ENCODE measurements around the gene RNF166. TPM values are rescaled to one million over a fixed set of nuclear protein-coding genes. Genes with fewer than 3 reads are reported as not detected.

RNF166 gene
- total and polyA plus RNA-seq, 4 donors, result 6.5 to 9.1 (median 7.6) TPM

- Histone ChIP-seq H3K36me3 (ENCODE audit: control insufficient read depth in 4 of 4, insufficient read depth in 3 of 4, low read depth in 1 of 4, low read length in 3 of 4) (peaks cover 0 to 6% (median 1%) of the 10 kb centered on the region in 4 donors), H3K27me3 (ENCODE audit: control insufficient read depth in 4 of 4, insufficient read depth in 4 of 4, low read length in 3 of 4) (no peaks in the 10 kb centered on the region), H3K27ac (ENCODE audit: low read depth in 1 of 2, low read length in 2 of 2) (no peak overlapping the region), H3K9ac (ENCODE audit: low read depth in 1 of 2, low read length in 2 of 2) (no peak overlapping the region), H3K9me3 (ENCODE audit: control insufficient read depth in 4 of 4, low read length in 3 of 4) (no peaks in the 10 kb centered on the region), H3K4me3 (ENCODE audit: low read depth in 1 of 3, low read length in 3 of 3) (no peak overlapping the region), H3K4me1 (ENCODE audit: control insufficient read depth in 4 of 4, insufficient read depth in 4 of 4, low read length in 3 of 4) (peaks cover 0 to 14% (median 6%) of the 10 kb centered on the region in 4 donors)
- no peak for TF ChIP-seq HNF4G (IDR thresholded peaks at IDR 0.05)
- TF ChIP-seq EGR1 (IDR thresholded peaks at IDR 0.05; ENCODE audit: low read depth in 2 of 2), result no peak
- no peak for TF ChIP-seq REST (IDR thresholded peaks at IDR 0.05)
- no peak for TF ChIP-seq FOXA2 (IDR thresholded peaks at IDR 0.05)
- no peak for TF ChIP-seq YY1 (IDR thresholded peaks at IDR 0.05)
- no peak for TF ChIP-seq NR2F2 (IDR thresholded peaks at IDR 0.05)
- TF ChIP-seq HNF4A (conservative IDR thresholded peaks at IDR 0.05), result no peak
- no peak for TF ChIP-seq ZBTB33 (IDR thresholded peaks at IDR 0.05)
- TF ChIP-seq RXRA (IDR thresholded peaks at IDR 0.05), result no peak
- no peak for TF ChIP-seq RAD21 (IDR thresholded peaks at IDR 0.05)
- no peak for DNase-seq (ENCODE audit: low spot score)
- 81% methylated on average over 12 of the region's 12 CpGs for WGBS
Measured at GRCh38 chr16:88748364-88748763, 42.2 kb upstream of the RNF166 start.

GRCh38 chr16:88747588-88748301 is 41.5 kb upstream of the RNF166 start:
- H3K4me3 ChIP-seq (ENCODE audit: low read depth in 1 of 3, low read length in 3 of 3), result no peak overlapping the region
- peaks cover 0 to 6% (median 1%) of the 10 kb centered on the region in 4 donors for H3K36me3 ChIP-seq (ENCODE audit: control insufficient read depth in 4 of 4, insufficient read depth in 3 of 4, low read depth in 1 of 4, low read length in 3 of 4)
- H3K9me3 ChIP-seq (ENCODE audit: control insufficient read depth in 4 of 4, low read length in 3 of 4), result no peaks in the 10 kb centered on the region
- TF ChIP-seq CTCF (IDR thresholded peaks at IDR 0.05; ENCODE audit: low read depth, low read length, missing input control) (peak; percentile 38), TAF1 (conservative IDR thresholded peaks at IDR 0.05) (no peak), RAD21 (IDR thresholded peaks at IDR 0.05) (peak in 1 of 2 donors; percentile 68), HNF4A (conservative IDR thresholded peaks at IDR 0.05) (no peak), SP1 (IDR thresholded peaks at IDR 0.05) (no peak), JUND (IDR thresholded peaks at IDR 0.05) (no peak), HNF4G (IDR thresholded peaks at IDR 0.05) (no peak)
- DNase-seq (ENCODE audit: low spot score), result peak; percentile 75
- no peak overlapping the region for H3K9ac ChIP-seq (ENCODE audit: low read depth in 1 of 2, low read length in 2 of 2)
- 81% methylated on average over 26 of the region's 26 CpGs for WGBS
- no peak overlapping the region for H3K27ac ChIP-seq (ENCODE audit: low read depth in 1 of 2, low read length in 2 of 2)
- no peaks in the 10 kb centered on the region for H3K27me3 ChIP-seq (ENCODE audit: control insufficient read depth in 4 of 4, insufficient read depth in 4 of 4, low read length in 3 of 4)
- H3K4me1 ChIP-seq (ENCODE audit: control insufficient read depth in 4 of 4, insufficient read depth in 4 of 4, low read length in 3 of 4), result peaks cover 0 to 15% (median 6%) of the 10 kb centered on the region in 4 donors
